HG03025 (cell line): ENCODE measurements around the gene HEMK1.
A peak's percentile ranks its signal among the peaks of the same experiment; 100 is the strongest.

Experiments used
- ATAC-seq: cut with Tn5 transposase; IDR thresholded peaks from one replicate; pipeline ENCODE4 v1.9.1; 2021; ENCODE audit warnings: mild to moderate bottlenecking, moderate library complexity; ENCODE audit not compliant: unreplicated experiment, low FRiP score

HEMK1 gene

DNA sequence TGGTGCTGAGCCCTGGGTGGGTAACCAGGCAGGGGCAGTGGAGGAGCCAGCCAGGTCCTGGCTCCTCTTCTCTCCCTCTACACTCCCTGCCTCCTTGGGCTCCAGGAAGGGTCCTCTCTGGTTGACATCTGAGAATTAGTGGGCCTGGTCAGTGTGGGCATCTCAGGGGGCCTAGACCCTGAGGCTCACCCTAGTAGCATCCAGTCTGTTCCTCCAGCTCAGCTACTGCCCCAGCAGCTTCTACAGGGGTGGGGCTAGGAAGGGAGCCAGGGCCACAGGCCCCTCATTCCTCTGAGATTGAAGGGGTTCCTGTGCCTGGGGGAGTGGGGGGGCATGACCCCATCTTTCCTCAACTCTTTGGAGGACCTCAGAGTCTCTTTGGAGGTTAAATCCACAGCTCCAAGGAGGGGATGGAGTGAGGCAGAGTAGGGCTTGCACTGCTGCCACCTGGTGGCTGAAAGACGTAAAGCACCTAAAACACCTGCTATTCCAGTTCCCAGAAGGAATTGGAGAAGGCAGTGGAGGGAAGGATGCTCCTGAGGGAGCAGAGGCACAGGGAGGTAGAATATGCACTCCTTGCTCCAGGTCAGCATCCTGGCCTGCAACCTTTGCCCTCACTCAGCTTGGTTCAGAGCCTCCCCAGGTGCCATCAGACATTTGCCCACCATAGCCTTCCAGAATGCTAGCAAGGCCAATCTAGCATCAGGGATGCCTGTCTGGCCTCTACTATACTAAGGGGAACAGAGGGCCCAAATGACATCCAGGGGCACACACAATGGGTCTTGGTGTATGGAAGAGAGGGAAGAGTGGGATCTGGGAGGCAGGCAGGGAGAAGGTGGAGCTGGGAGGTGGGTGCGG is 26.9 kb upstream of the HEMK1 start:
- no peak for ATAC-seq

DNA sequence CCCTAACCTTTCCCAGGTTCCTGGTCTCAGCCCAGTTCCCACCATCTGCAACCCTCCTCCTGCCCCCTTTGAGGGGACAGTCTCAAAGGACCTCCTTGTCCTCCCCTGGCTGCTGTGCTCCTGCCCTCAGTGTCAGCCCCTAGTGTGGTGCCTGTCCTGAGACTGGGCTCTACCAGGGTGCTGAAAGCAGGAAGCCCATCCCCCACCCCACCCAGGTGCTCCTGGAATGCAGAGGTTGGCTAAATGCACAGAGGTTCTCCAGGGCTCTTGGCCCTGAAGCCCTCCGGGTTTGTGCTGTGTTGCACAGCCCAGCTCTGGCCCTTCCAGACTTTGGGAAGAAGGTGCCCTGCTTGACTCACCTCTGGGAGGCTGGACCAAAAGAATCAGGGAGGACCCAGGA is 23.5 kb upstream of the HEMK1 start:
- no peak for ATAC-seq

DNA sequence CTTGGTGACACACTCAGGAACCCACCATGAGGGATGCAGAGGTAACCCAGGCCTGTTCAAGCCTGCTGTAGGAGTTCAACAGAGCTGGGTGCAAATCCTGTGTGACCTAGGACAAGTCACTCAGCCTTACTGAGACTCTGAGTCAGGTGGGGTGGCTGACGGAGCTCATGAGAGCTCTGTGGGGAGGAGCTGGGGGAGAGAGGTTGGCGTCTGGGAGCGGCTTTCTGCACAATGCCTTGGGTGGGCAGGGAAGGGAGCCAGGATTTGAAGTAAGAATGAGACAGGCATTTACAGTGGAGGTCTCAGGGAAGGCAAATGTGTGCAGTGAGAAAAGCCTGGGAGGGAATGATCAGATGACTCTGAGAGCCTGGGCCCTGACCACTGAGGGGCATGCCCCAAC is 20.1 kb upstream of the HEMK1 start:
- ATAC-seq = no peak

DNA sequence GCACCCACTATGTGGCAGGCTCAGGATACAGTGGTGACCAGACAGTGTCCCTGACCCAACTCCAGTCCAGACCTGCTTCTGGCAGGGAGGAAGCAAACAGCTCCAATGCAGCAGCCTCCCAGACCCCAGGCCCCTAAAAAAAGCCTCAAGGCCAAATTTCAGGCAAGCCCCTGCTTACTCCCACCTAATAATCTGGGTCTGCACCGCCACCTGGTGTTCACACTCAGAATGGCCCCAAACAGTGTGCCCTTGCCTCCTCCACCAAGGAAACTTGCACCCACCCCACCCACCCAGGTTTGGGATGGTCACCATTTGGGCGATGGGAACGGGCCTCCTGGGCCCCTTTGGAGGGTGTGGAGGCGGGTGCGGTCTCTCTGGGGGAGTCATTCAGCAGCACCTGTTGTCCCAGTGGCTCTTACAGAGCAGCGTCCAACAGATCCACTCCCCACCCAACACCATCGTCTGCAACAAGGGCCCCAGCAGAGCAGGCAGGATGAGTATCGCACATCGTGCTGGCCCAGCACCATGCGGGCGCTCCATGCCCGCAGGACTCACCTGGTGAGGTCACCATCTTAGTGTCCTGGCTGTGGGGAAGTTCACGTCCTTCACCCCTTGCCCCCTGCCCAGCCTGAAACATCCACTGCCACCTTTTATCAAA is 19.1 kb upstream of the HEMK1 start:
- ATAC-seq = no peak

DNA sequence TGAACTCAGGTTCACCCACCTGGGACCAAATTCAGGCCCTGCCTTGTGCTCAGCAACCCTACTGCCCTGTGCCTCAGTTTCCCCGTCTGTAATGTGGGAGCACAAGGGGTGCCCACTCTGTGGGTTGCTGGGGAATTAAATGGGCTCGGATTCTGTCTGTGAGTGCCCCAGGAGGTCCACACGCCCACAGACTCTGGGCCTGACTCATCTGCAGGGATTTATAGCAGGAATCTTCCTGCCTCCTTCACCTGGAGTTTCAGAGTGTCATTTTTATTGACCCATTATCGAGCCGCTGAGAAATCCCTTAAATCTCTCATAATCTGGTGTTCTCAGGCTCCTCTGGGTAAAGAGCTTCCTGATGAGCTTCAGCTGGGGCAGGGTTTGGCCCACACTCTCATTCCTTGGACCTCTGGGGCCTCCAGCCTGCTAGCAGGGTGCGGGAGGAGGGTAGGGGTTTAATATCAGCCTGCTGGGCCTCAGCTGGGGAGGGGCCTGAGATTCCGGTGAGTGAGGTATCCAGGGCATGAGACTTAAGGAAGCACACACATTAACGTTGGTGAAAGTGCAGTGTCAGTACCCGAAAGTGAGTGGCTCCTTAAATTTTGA is 18.2 kb upstream of the HEMK1 start:
- no peak for ATAC-seq

DNA sequence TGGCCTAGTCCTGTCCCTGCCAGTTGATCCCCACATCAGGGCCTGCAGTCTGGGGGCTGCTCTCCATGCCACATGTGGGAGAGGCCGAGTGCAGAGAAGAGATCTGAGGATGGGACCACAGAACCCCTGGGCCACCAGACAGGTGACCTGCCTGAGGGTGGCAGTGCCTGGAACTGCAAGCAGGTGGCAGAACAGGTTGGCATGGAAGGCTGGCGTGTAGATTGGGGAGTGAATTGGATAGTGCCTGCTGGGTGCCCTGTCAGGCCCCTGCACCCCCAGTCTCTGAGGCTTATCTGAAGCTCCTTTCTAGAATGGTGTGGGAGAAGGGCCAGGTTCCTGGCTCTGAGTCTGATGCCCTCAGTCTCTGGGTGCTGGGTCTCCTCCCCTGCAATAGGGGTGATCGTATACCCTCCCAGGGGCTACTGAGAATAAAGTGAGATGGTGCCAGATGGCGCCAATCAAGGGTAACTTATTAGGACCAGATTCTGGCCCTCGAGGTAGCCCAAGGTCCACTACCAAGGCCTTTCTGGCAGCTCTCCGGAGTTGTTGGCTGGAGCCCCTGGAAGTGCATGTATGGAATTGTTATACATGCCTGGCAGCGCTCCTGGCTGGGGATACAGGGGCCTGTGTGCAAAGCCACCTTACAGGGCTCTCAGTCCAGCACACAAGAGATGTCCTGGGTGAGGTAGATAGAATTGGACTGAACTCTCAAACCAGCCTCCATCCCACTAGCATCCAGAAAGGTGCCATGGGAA is 17.5 kb upstream of the HEMK1 start:
- ATAC-seq = no peak

DNA sequence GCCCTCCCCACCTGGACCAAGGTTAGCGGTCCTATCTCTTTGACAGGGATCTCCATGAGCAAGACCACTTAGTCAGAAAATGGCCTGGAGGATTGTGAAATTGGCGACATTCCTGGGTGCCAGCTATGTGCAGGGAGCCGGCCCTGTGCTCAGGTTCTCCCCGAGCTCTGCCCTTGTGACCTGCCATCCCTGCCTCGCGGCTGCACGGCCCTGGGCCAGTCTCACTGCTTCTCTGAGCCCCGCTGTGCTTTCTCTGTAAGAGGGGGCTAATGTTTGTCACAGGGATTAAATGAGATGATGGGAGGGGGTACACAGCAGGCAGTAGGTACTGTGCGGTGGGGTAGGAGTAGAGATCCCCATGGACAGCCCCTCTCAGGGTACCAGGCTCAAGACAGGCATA is 16.7 kb upstream of the HEMK1 start:
- ATAC-seq = no peak

DNA sequence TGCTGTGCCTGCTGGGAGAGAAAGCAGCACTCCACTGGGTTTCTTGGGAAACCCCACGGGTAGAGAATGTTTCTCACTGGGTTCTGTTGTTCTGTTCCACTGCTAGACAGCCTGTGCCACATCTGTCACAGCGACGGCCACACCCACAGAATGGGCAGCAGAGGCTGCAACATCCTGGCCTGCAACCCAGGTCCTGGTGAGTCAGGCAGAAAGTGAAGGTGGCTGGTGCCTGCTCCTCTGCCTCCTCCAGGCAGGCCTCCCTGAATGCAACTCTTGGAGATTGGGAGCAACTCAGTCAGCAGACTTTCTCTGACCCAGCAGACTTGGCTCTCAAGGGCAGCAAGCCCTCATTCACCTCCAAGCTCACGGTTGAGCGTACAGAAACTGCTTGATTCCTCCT is 14.8 kb upstream of the HEMK1 start:
- no peak for ATAC-seq

DNA sequence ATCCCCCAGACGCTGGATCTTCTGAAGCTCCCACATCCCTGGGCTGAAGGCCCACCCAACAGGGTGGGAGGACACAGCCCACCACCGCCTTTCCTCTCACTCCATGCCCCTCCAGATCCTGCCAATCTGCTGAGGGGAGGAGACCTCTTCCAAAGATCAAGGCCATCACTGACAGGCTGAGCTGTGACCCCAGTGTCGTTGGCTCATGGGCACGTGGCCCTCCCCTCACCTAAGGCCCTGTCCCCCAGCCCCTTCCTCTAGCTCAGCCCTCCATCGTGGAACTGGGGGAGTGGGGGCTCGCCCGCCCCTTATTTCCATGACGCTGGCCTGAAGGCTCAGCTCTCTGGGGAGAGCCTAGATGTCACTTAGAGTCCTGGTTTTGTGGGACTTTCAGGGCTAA is 12.2 kb upstream of the HEMK1 start:
- ATAC-seq = no peak

DNA sequence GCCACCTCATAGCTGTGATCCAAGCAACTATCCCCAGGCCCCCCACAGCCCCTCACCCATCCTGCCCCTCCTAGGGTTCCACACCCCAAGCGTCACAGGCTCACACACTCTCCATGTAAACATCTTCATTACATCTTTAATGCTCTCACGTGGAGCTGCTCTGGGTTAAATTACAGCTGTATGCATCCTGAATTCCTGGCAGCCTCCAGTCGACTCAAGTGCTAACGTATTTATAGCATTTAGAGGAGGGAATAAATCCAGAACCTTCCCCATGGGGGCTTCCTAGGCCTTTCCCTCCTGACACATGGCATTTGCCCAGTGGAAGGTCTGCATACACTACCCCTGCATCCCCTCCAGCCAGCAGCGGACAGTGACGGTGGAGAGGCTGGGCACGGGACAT is 11.4 kb upstream of the HEMK1 start:
- ATAC-seq = no peak

DNA sequence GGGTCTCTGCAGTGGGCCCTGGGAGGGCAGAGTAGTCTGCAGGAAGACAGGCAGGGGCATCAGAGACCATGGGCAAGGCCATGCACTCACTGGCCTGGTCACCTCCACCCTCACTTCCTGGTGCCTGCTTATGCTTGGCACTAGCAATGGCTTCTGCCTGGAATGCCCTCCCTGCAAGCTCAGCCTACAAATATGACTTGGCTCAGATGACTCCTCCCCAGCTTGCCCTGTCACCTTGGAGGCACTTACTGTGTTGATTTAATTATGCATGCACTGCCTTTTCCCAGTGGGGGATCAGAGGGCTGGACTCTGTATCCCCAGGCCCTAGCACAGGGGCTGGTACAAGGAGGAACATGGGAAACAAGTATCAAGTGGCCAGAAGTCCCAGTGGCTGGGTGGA is 9.6 kb upstream of the HEMK1 start:
- ATAC-seq = no peak

DNA sequence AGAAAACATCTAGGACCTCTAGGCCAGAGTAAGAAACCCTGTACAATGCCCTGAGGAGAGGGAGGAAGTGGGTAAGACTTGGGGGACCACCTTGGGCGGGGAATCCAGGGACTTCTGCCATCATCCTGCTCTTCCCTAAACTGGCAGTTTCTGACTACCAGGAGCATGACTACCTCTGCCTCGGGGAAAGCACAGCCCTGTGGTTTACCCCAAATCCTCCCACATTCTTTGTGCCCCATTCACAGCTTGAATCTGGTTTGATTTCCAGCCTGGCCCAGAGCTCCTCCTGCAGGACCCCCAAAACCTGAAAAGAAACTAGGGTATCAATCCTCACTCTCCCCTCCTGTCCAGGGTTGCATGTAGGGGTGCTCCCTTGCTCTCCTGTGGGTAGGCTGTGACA is 6.5 kb upstream of the HEMK1 start:
- ATAC-seq = no peak

DNA sequence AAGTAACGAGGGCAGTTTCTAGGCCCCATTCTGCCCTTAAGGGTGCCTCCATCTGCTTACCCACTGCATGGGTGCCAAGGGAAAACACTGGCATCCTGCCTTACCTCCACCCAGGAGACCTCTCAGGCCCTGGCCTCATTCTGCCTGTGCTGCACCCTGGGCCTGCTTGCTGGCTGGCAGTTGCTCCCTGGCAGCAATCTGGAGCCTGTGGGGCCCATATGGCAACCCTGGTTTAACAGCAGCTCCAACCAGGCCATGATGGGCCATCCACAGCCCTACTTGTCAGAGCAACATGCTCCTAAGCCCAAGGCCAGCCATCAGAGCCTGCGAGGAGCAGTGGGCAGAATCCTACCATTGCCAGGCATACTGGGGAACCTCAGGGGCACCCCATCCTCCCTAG is 5.5 kb upstream of the HEMK1 start:
- no peak for ATAC-seq

DNA sequence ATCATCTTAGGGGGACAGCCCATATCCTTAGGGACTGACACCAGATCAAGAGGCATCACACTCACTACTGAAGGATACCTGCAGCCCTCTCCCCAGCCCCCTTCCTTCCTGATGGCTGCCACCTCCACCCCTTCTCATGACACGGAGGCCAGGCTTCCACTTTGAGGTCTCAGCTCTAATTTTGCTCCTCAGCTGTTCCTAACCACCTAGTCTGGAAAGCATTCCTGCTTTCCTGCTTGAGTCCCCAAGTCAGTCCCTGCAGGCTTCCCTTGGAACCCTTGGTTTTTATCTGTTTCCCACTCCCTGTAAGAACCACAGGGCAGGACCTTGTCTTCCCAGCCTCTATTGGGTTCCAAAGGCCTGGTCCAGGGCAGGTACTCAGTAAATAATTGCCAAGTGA is 5.0 kb upstream of the HEMK1 start:
- ATAC-seq = no peak

DNA sequence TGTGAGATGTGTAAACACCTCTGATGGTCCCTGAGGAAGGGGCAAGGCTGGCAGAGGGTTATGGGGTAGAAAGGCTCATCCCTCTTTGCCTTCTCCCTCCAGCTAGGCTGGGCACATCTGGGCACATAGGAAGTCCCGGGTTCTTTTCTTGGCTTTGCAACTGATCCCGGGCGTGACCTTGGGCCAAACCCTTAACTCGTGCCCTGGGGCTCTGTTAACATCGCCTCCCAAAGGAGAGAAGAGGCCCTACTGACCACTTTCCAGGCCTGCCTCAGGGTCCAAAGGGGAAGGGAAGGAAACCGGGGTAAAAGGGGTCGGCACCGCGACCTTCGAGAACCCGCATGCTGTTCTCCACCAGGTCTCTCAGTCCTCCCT is 2.3 kb upstream of the HEMK1 start:
- ATAC-seq = no peak

DNA sequence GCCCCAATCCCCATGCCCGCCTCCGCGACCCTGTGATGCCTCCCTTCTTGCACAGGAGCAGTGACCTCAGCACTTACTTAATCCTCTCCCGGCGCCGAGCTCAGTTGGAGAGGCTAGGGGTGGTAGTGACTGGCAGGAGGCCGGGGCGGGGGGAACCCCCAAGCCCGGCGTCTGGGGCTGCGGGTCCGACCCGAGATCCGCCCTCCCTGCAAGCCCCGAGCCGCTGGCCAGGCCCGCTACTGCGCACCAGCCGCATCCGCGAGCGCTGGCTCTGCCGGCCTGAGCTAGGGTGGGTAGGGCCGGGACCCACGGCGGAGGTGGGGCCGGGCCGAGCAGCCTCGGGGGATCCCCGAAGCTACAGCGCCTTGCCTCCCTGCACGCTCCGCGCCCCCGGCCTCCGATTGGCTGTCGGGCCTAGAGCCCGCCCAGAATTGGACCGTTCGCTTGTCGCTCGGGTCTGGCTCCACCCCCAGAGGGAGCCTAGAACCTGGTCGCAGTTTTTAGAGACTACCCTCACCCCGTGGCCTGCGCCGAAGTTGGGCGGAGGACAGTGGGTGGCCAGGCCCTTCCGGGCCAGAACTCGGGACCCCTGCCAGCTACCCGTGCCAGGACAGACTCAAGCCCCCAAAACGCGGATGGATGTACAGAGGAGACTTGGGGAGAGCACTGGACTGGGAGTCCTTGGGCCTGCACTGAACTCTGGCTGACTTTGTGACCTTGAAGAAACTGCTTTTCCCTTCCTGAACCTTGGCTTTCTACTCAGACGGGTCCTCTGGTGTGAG is 1.7 kb upstream of the HEMK1 start, which contains the start of gene C3orf18:
Gene C3orf18, minus strand, starts transcription at position 362 of the 782 bp plus-strand sequence. CDS start 2,048 bp downstream, outside the sequence.
- peak; percentile 67 for ATAC-seq

DNA sequence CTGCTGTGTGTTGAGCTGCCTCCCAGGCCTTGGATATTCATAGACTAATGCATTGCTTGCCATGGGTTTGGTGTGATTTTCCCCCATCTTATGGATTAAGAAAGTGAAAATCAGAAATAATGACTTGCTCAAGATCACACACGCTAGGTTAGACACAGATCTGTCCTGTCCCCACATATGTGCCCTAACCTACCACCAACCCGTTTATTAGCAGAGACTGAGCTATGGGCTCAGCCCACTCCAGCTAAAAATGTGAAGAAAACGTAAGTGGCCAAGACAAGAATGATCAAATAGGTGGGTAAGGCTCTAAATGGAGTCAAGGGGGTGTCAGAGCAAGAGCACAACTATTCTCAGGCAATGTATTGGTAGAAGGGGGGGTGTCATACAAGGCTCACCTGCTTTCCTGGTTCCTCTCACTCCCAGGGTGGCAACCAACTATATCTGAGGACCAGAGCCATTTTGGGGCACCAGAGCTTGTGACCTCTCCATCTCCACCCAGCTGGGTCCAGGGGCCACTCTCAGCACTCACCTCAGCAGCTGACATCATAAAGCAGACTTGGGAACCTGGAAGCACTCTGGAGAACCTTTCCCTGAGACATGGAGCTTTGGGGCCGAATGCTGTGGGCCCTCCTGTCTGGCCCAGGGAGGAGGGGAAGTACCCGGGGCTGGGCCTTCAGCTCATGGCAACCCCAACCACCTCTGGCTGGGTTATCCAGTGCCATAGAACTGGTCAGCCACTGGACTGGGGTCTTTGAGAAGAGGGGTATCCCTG is 1.4 kb downstream of the HEMK1 start:
- ATAC-seq = no peak

DNA sequence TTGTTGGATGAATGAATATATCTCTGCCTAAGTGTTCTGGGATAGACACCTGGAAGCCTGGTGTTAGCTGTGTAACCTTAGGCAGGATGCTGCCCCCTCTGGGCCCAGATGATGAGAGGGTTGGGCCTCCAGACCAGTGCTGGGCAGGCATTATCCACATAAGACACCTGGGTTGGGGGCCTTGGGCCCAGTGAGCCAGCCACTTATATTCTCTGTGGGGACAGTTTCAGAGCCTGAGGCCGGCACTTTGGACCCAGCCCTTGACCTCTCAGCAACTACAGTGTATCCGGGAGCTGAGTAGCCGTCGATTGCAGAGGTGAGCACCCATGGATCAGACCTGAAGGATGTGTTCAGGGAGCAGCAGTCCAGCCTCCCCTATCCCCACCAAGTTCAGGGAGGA is 2.2 kb downstream of the HEMK1 start:
- no peak for ATAC-seq

DNA sequence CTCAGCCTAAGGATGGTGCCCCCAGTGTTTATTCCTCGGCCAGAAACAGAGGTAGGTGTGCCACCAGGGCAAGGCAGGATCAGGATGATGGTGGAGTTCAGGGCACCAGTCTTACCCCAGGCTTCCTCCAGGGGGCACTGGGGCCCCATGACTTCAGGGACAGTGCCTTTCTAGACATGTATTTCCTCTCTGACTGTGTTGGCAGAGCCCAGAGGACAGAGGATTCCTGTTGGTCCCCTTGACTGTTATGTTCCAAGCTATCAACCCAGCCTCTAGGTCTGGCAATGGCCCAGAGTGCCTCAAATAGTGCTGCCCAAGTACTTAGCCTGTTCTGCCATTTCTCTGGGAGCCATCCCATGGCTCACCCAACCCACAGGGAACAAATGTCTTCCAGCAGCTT is 2.8 kb downstream of the HEMK1 start:
- no peak for ATAC-seq
